ENCODE results near the gene SLC44A3.

GRCh38 chr1:94892604-94893254 lies 72.6 kb downstream of the SLC44A3 start:
- no peak for TF ChIP-seq CTCF (IDR thresholded peaks at IDR 0.05)
- TF ChIP-seq ZFX (IDR thresholded peaks at IDR 0.05; ENCODE audit: borderline replicate concordance) = no peak
